DMS53 (cell line): Measurements from ENCODE around the gene USO1.
"Not testable (repeated sequence)": the region's sequence is repeated elsewhere in the genome, so short reads cannot be mapped to it uniquely, and the experiment has no call there.

Source experiments
- DNase-seq: peaks from one replicate; lab custom pipeline; 2025; lab: John Stamatoyannopoulos, UW

Gene USO1

DNA sequence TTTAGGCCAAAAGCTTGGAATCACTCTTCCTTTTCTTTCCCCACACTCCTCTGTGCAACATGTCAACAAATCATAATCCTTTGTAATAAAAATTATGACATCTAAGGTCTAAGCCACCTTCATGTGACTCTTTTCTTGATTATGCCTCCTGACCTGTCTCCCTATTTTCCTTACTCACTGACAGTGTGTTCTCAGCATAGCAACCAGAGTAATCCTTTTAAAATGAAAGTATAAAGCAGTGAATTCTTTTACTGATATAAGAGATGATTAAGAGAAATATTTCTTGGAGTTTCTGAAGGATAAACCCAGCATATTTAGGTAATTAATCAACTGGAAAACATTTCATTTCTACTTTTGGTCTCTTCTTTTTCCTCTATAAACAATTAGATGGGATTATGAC lies 44.7 kb downstream of the USO1 start:
- no peak for DNase-seq

GRCh38 chr4:75771607-75772006 lies 47.2 kb downstream of the USO1 start:
- DNase-seq: no peak

GRCh38 chr4:75777589-75777988 lies 53.2 kb downstream of the USO1 start:
- no peak for DNase-seq

- no peak for DNase-seq
Measured at GRCh38 chr4:75779105-75779757, 54.9 kb downstream of the USO1 start.

DNA sequence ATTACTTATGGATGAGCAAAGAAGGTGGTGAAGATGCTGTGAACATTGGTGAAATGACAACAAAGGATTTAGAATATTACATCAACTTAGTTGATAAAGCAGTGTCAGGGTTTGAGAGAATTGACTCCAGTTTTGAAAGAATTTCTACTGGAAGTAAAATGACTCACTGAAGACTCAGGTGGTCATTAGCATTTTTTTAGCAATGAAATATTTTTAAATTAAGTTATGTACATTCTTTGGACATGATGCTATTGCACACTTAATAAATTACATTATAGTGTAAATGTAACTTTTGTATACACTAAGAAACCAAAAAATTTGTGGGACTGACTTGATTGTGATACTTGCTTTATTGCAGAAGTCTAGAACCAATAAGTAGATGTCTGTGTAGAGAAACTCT lies 56.9 kb downstream of the USO1 start:
- DNase-seq: no peak

GRCh38 chr4:75786526-75786925 lies 62.1 kb downstream of the USO1 start:
- DNase-seq: no peak

GRCh38 chr4:75786938-75787337 lies 62.6 kb downstream of the USO1 start:
- DNase-seq: no peak

- no peak for DNase-seq
Measured at GRCh38 chr4:75790024-75790423, 65.6 kb downstream of the USO1 start.

DNA sequence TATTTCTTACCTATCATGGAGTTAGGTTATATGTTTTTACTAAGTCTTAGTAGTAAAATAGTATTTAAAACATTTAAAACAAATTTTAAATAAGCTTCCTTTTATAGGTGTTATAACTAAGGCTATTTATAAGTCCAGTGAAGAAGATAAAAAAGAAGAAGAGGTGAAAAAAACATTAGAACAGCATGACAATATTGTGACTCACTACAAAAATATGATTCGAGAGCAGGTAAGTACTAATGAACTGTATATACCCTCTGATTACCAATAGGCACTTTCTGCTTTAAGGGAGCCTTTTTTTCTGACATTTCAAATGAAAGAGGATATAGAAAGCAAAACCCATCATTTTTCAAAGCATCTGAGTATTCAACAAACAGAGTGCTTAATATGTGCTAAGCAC lies 76.6 kb downstream of the USO1 start:
- no peak for DNase-seq

GRCh38 chr4:75806035-75806434 lies 81.7 kb downstream of the USO1 start:
- not testable (repeated sequence) for DNase-seq

DNA sequence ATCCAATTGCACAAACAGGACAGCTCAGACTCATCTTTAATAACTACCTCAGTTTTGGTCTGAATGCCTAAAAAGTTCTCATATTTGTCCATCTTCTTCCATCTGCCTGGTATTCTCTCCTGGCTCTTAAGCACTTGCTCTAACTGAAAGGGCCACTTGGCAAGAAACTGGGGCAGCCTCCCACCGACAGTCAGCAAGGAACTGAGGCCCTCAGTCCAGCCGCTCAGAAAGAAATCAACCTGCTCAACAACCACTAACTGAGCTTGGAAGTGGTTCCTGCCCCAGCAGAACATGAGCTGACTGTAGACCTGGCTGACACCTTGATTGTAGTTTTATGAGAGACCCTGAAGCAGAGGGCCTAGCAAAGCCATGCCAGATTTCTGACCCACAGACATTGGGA lies 93.5 kb downstream of the USO1 start:
- DNase-seq: no peak

DNA sequence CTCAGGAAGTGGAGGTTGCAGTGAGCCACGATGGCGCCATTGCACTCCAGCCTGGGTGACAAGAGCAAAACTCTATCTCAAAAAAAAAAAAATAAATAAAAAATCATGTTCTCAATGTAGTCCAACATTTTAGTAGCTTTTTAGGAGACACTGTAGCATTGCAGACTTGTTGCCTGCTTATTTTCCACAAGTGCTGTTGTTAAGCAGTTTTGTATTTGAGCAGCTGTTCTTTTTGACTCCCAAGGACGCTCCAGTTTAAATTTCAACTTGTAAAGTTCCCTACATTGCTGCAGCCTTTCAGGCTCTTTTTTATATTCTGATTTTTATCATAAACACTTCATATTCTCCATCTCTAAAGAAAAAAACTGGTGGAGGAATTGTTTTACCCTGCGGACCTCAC lies 94.7 kb downstream of the USO1 start:
- DNase-seq: peak; percentile 5

GRCh38 chr4:75820197-75820596 lies 95.8 kb downstream of the USO1 start:
- DNase-seq: no peak

- DNase-seq: no peak
Measured at GRCh38 chr4:75820676-75821075, 96.3 kb downstream of the USO1 start.

GRCh38 chr4:75821216-75821615 lies 96.8 kb downstream of the USO1 start:
- DNase-seq: no peak

DNA sequence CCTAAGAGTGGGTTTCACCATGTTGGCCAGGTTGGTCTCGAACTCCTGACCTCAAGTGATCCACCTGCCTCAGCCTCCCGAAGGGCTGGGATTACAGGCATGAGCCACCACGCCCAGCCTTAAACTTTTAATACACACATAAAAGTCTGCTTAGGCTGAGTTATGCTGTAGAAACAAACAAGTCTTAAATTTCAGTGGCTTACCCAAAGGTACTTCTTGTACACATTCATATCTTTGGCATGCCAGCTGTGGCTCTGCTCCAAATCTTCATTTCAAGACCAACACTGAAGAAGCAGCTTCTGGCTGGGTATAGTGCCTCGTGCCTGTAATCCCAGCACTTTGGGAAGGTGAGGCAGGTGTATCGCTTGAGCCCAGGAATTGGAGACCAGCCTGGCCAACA lies 97.6 kb downstream of the USO1 start:
- no peak for DNase-seq

DNA sequence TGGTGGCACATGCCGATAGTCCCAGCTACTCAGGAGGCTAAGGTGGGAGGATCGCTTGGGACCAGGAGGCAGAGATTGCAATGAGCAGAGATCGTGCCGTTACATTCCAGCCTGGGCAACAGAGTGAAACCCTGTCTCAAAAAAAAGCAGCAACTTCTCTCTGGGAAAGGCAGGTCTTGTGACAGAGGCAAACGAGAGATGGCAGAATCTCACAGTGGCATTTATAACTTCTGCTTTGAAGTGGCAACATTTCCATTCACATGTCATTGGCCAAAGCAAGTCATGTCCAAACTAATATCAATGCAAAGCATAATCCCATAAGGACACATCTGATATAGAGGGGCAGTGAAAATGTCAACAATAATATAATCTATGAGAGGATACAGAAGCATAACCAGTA lies 98.0 kb downstream of the USO1 start:
- DNase-seq: no peak

GRCh38 chr4:75823812-75824211 lies 99.4 kb downstream of the USO1 start:
- DNase-seq: no peak

GRCh38 chr4:75830906-75831305 lies 106.5 kb downstream of the USO1 start:
- DNase-seq: no peak

- DNase-seq: peak; percentile 27
Measured at GRCh38 chr4:75831856-75832405, 107.6 kb downstream of the USO1 start.

DNA sequence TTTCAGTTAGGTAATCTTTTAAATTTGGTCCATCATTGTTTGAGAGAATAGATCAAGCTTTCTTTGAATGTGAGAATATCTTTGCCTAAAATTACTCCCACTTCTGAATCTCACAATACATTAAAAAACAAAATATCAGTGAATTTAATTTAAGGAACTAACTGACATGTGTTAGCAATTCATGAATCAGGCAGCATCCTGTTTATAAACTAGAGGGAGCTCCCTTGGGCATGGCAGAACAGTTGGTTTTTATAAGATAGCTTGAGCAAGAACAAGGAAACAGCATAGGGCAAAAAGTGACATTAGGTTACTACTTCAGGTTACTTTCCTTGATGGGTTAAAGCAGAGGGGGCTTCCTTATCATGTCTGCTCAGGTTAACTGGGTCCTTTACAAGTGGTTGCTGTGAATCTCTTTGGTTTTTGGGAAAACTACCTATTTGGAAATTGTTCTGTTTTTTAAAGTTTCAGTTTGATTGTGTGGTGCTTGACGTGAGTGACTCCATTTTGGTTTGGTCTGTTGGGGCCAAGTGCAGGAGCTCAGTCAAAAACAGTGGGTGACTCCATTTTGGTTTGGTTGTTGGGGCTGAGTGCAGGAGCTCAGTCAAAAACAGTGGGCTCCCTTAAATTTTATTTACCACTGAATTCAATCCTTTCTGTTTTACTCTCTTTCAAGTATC lies 109.9 kb downstream of the USO1 start:
- no peak for DNase-seq

DNA sequence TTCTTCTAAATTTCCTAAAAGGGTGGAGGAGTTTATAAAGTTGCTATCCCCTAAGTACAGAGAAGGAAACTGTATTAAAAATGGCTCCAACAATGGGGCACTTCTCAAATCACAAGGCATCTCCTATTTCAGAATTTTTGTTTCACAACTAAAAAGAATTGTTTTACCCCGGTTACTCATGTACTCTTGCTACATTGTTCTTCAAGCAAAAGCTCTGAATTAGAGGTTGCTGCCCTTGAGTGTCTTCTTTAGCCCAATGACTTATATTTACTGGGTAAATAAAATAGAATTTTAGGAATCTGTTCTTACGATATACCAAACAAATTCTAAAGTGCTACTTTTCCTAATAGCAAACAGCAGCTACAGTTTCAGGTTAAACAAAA lies 110.4 kb downstream of the USO1 start:
- DNase-seq: no peak

DNA sequence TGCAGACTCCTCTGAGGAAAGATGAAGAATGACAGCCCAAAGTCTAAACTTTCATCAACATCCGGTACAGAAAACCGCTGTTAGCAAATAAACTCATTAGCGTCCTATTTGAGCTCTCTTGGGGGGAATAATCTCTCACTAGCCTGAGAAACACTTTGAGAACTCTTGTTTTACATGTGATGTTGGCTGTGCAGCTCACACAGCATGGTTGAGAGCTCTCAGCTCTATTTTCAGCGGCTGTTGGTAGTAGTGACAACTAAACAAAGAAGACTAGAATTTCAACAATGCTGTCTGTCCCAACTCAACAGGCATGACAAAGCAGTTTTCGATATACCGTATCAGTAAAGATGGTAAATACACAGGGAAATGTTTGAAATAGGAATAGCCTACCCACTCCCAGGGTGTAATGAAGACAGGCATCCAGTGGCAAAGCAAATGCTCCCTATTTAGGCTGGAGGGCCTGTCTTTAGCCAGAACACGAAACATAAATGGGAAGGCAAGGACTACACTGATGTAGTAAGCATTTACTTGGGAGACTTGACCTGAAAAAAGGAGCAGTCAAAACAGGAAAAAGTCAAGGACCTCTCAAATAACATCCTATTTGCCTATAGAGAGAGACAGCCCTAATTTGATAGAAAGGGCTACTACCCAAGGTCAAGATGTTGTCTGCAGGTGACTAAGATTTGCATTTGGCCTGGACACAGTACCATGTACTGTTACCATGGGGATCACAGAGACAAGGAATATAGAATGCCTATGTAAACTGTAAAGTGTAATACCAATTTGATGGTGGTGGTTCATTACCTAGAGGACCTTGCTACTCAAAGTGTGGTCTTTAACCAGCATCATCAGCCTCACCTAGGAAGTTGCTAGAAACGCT lies 117.5 kb downstream of the USO1 start:
- peak; percentile 76 for DNase-seq
